ENCODE measurements around the gene MRFAP1.
"Not testable (repeated sequence)": the region's sequence is repeated elsewhere in the genome, so short reads cannot be mapped to it uniquely, and the experiment has no call there.

The MRFAP1 gene

DNA sequence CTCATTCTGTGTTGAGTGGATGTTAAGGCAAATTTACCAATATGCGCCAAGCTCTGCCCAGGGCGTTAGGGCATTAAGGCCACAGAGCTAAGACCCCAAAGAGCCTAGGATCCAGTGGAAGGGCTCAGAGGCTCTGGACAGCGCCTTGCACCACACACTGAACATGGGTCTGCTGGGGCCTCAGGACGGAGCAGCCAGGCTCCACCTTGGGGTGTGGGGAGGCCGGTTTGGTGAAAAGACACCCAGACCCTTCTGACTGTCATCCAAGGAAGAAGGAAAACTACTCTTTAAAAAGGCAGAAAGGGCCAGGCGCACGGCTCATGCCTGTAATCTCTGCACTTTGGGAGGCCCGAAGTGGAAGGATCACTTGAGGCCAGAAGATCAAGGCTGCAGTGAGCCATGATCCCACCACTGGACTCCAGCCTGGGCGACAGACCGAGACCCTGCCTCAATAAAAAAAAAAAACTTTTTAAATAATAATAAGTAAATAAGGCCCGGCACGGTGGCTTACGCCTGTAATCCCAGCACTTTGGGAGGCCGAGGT is 1.3 kb upstream of the MRFAP1 start:
- no peak for DNase-seq

DNA sequence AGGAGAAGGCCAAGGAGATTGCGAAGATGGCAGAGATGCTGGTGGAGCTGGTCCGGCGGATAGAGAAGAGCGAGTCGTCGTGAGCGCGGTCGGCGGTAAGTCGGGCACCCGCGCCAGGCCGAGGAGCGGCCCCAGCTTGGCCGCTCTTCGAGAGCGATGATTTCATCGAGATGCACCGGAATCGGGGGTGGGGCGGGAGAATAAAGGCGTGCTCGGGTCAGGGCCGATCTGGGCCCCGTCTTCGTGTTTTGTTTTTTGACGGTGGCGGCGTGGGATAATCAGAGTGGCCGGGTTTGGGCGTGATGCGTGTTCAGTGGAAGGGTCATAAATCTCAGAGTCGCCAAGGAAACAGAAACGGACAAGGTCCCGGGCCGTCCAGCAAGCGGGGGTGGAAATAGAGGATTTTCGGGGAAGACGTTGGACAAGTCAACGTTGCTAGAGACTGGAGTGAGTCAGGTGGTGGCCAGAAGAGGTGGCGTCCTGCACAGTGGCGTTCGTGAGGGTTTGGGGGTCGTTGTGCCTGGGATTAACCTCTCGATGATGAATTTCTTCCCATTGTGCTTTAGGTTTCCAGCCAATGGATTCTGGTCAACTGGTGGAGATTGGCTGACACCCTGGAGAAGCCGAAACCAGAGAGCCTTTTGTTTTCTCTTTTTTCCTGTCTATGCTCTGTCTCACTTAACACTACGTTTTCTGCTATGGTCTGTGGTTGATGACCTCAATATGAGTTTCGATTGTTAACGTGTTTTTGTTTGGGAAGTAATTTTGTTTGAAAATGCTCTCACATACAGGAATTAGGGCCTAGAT is 882 bp downstream of the MRFAP1 start:
- DNase-seq: no peak

DNA sequence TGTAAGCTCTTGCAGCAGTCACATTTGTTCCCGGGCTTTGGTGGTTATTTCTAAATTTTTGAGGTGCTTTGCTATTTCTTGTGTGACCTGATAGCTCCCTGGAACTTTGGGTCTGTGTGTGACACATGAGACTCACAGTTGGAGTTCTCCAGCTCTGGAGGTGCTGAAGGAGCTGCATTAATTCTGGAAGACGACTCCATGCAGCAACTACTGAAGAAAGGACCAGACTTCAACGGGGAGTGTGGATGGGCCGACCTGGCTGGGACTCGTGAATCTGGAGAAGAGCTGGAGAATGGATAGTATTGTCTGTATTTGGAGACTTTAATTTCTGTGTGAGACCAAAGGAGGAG is 1.5 kb downstream of the MRFAP1 start:
- no peak for DNase-seq

DNA sequence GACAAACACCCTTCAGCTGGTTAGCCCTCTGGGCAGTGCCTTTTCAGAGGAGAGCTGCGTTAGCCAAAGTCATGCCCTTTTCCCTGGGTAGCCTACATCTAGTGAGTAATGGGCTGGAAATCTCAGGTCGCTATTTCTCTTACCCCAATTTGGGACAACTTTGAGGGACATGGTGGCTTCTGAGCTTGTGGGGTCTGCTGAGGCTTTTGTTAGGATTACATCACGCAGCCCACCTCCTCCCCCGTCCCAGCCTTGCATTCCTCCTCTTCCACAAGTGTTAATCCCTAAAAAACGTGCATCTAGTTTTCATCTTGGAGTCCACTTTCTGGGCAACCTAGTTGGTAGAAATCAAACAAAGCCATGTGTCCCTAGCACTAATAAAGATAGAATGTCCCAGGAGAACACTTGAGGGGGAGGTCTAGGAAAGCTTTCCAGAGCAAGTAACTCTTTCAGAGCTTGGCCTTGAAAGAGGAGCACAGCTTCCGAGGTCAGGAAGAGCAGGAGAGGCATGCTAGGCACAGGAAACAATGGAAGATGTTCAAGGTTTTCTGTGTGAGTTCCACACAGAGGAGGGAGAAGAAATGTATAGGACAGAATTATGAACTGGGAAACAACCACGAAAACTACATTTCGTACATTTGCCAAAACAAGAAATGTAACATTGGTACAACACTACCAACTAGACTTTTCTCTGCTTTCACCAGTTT is 2.8 kb downstream of the MRFAP1 start:
- DNase-seq: no peak

DNA sequence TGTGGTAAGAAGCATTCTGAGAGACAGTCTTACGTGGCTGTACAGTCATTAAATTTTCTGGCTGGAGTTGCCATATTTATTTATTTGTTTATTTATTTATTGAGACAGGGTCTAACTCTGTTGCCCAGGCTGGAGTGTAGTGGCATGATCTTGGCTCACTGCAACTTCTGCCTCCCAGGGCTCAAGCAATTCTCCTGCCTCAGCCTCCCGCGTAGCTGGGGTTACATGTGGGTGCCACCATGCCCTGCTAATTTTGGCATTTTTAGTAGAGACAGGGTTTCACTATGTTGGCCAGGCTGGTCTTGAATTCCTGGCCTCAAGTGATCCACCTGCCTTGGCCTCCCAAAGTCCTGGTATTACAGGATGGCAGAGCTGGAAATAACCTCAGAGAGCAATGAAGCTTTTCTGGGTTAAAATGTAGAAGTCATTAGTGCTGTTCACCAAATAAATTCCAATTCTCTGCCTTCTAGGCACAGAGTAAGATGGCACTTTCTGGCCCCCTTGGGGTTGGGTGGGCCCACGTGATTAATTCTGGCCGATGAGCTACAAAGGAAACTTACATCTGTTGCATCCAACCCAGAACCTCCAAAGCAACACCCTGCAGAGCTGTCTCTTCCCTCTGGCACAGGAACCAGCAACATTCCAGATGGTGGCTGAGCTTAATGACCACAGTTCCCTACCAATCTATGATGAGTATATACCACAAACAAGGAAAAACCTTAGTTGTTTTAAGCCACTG is 4.5 kb downstream of the MRFAP1 start:
- no peak for DNase-seq

DNA sequence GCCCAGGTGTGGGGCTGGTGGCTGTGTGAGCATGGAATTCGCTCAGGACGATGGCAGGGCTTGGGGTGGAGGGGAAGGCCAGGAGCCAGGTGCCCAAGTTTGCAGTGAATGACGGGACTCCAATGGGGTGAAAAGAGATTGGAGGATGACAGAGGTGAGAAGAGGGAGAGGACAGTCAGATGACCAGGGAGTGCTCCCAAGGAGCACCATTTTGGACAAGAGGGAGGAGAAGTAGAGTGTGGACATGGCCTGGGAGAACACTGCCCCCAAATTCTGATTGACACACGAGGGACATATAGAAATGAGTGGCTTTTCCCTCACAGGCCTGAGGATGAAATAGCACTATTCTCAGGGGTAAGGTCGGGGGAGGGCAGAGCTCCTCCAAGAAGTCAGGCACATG is 6.7 kb downstream of the MRFAP1 start:
- DNase-seq: no peak

DNA sequence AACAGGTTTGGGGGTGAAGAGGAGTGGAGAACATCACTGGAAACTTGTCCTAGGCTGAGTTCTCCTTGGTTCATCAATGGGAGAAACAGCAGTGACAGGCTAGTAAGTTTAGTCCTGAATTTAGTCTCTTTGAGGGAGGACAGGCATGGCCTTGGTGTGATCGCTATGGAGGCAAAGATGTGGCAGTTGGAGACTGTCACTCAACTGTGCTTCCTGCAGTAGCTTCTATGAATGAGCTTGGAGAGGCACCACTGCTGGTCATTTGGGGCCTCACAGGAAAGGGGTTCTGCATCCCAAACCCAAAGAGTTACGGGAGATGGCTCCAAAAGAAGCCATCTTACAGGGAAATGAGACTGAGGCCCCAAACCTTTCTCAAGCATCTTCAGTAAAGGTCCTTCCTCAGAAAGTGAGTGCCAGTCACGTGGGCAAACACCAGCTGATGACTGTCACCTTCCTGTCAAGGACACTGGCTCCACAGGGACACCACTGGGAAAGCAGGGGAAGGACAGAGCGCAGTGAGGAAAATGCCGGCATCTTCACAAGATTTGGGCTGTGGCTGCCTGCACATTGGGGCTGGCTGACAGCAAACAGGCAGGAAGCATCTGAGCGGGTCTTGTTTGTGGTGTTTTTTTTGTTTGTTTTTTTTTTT is 7.2 kb downstream of the MRFAP1 start:
- DNase-seq: no peak

DNA sequence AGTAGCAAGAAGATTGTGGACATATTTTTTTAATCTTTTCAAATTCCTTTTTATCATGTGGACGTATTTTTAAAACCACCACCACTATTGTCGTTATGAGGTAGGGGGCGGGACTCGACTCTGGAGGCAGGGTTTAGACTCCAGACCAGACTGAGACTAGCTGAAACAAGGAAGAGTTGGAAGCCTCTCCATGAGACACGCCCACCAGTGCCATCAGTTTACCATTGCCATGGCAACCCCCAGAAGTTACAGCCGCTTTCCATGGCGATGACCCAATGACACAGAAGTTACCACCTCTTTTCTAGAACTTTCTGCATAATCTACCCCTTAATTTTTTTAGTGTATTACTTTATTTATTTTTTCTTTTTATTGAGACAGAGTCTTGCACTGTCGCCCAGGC is 8.7 kb downstream of the MRFAP1 start:
- no peak for DNase-seq

DNA sequence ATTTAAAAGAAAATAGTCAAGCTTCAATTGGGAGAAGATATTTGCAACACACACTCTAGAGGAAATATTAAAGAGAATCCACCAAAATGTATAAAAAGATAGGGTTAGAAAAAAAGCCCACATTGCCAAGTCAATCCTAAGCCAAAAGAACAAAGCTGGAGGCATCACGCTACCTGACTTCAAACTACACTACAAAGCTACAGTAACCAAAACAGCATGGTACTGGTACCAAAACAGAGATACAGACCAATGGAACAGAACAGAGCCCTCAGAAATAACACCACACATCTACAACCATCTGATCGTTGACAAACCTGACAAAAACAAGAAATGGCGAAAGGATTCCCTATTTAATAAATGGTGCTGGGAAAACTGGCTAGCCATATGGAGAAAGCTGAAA is 13.7 kb downstream of the MRFAP1 start:
- not testable (repeated sequence) for DNase-seq

DNA sequence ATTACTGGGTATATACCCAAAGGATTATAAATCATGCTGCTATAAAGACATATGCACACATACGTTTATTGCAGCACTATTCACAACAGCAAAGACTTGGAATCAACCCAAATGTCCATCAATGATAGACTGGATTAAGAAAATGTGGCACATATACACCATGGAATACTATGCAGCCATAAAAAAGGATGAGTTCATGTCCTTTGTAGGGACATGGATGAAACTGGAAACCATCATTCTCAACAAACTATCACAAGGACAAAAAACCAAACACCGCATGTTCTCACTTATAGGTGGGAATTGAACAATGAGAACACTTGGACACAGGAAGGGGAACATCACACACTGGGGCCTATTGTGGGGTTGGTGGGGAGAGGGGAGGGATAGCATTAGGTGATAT is 14.8 kb downstream of the MRFAP1 start:
- not testable (repeated sequence) for DNase-seq

DNA sequence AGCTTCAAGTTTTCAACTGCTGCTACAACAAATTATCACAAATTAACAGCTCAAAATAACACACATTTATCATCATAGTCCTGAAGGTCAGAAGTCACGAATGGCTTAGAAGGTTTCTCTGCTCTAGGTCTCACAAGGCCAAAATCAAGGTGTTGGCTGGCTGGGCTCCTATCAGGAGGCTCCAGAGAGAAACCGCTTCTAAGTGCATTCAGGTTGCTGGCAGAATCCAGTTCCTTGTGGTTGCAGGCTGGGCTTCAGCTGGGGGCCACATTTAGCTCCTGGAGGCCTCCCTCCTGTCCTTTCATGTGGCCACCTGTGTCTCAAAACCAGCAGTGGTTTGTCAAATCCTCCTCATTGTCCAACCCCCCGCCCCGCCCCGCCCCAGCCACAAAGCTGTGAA is 15.4 kb downstream of the MRFAP1 start:
- no peak for DNase-seq

DNA sequence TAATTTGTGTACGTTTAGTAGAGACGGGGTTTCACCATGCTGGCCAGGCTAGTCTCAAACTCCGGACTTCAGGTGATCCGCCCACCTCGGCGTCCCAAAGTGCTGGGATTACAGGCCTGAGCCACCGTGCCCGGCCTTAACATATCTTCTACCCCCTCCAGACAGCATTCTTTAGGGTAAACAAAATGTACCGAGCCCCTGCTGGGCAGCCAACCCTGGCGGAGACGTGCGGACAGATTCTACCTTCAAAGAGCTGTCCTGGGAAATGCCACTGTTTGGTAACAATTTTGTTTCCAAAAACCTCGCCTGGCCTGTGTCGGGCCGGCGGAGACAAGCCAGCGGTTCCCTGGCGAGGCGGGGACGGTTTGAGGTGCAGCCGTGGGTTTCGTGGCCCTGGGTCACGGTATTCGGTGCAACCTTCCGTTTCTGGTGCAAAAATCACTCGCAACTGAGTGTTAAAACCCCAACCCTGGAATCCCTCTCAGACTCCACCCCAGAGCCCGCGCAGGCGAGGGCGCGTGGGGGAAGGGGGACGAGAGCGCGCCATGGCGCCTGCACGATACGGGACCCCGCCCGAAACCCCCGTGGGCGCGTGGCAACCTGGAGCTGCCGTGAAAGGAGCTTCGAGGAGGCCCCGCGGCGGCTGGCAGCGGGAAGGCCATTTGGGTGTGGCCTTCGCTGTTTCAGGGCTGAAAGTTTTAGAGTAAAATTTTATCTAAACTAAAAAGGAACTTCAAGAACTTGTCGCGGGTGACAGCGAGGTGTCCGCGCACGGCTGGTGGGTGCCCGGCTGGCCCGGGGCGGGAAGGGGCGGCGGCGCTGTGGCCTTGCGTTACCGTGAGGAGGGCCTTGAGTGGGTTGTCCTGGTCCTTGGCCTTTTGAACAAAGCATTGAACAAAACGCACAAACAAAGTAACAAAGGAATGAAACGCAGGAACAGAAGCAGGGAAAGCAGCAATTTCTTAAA is 17.0 kb downstream of the MRFAP1 start:
- no peak for DNase-seq

DNA sequence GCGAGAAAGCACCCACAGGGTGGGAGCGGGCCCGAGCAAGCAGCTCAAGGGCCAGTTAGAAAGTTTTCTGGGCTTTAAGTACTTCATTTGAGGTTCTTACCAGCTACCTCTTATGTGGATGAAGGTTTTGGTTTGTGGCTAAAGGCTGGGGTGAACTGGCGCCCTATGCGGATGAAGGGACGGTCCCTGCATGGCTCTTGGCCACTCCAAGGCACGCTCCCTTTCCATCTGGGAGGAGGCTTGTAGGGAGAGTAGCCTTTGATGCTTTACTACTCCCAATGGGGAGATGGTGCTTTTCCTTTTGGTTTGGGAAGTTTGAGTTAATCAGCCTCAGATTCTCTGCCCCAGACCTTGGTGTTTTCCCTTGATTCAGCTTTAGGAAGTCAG is 17.7 kb downstream of the MRFAP1 start:
- DNase-seq: no peak

DNA sequence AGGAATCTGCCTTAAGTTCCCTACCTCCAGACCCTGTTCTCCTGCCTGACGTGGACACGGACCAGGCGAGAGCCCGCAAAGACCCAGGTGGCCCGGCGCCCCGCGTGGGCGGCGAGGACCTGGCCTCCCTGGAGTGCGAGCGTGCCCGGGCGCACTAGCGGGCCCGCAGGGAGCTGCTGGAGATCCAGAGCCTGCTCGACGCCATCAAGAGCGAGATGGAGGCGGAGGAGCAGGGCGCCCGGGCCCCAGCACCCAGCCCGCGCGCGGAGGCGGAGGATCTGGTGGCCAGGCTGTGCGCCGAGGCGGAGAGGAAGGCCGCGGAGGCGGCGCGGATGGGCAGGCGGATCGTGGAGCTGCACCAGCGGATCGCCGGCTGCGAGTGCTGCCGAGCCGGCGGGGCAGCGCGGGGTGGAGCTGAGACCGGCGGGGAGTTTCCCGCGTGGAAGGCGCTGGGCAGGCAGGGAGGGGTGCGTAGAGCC is 18.2 kb downstream of the MRFAP1 start:
- DNase-seq: no peak

DNA sequence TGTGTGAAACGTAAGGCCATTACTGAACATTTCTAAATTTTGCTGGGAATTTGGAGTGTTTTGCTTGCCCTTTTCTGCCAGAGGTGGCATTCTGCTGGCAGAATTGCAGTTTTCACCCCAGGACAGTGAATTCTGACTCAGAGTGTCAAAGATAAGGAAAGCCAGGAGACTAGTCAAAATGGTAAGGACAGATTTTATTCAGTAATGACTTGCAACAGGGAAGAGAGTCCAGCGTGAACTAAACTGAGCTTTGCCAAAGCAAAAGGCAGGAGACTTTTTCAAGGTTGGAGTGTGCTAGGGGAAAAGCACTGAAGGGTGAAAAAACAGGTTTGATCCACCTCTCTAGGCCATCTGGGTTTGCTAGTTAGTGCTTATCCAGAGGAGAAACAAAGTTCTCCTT is 19.4 kb downstream of the MRFAP1 start:
- no peak for DNase-seq

DNA sequence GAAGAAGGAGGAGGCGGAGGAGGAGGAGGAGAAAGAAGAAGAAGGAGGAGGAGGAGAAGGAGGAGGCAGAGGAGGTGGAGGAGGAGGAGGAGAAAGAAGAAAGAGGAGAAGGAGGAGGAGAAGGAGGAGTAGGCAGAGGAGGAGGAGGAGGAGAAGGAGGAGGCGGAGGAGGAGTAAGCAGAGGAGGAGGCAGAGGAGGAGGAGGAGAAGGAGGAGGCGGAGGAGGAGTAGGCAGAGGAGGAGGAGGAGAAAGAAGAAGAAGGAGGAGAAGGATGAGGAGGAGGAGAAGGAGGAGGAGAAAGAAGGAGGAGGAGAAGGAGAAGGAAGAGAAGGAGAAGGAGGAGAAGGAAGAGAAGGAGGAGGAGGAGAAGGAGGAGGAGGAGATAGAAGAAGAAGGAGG is 19.9 kb downstream of the MRFAP1 start:
- no peak for DNase-seq

DNA sequence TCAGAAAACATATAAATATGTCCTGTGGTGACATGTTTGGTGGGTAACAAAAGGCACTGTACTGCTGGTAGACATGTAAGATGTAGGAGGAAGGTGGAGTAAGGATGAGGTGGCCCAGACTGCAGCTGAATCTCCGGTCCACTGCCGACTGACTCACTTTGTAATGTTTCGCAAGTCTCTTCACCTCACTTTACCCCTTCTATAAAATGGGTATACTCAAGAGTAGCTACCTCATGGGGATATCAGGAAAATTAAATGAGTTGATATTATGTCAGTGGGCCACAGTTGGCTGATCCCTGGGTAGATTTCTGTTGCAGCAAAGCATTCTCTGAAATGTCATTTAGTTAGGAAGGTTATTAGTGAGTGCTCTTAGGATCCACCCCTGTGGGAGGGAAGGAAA is 22.1 kb downstream of the MRFAP1 start:
- no peak for DNase-seq

DNA sequence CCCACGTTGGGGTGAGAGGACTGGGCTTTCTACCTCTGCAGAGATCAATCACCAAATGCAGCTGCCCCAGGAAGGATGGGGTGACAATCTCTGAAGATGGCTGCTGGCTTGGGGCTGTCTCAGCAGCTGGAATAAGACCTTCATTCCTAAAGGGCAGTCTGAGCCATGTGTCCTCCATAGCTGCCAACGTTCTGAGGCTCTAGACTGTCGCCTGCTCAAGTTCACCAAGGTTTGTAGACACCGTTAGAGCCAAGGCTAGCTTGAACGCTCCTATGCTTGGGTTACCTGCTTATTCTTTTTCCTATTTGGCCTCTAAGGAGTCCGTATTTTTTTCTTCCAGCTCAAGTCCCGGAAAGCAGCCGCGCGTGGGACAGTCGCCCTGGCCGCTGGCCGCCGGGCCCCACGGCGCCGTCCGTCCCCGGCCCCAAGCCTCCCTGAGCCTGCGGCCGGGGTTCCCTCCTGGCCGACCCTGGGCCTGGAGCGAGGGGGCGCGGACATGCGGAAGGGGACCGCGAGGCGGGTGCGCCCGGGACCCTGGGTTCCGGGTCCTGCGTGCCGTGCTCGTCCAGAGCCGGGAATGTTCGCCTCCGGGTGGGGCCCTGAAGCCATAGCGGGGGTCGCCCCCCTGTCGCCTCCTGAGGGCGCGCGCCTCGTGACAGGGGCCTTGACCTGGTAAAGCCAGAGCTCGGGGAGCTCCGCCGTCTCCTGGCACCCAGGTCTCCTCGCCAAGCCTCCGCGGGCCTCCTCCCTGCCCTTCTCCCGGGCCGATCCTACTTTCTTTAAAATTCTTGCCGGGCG is 23.3 kb downstream of the MRFAP1 start:
- no peak for DNase-seq

DNA sequence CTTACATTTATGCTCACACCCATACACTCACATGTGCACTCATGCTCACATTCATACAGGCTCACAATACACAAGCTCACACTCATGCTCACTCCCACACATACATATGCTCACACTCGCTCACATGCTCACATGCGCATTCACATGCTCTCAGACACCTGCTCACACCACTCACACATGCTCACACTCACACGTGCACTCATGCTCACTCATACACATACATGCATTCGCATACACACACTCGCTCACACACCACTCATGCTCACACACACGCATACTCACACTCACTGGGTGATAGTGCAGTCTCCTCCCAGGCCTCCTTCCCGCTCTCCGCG is 24.8 kb downstream of the MRFAP1 start:
- no peak for DNase-seq

DNA sequence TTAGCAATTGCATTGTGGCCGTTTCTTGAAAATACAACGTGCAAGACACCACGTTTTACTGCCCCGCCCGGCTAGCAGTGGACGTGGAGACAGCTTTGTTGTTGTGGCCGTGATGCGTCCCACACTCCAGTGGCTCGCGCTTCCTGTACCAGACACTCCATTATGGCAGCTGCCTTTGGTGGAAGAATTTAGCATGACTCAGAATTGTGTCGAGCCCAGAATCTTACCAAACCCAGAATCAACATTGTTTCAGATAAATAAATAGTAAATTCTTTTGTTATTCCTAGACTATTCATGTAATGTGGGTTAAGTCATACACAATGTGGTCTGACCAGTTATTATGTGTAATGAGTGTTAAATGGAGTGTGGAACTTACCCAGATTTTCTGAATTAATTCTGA is 27.9 kb downstream of the MRFAP1 start:
- DNase-seq: no peak

DNA sequence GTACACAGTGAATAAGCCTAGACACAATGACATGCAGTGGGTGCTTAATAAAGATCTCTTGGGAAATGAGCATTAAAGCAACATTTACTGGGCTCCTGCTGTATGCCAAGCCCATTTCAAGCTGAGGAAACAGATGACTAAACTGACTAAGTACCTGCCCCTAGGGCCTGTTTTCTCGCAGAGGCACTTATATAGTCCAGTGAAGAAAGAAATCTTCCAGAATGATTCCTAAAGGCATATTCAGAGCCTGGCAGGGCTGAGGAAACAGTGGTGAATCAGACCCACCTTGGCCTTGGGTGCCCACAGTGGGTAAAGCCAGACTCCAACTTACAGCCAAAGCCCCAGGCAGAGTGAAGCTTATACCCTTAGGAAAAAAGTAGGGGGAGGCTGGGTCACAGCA is 31.2 kb downstream of the MRFAP1 start:
- no peak for DNase-seq
